GM21423 (cell line): Measurements from ENCODE around the gene LRRN4CL.
A peak's percentile ranks its signal among the peaks of the same experiment; 100 is the strongest.
"Not testable (repeated sequence)": the region's sequence is repeated elsewhere in the genome, so short reads cannot be mapped to it uniquely, and the experiment has no call there.

Experiments used
- ATAC-seq: cut with Tn5 transposase; IDR thresholded peaks from one replicate; pipeline ENCODE4 v1.9.1; 2021; ENCODE audit warnings: mild to moderate bottlenecking, moderate library complexity; ENCODE audit not compliant: unreplicated experiment

Gene LRRN4CL

DNA sequence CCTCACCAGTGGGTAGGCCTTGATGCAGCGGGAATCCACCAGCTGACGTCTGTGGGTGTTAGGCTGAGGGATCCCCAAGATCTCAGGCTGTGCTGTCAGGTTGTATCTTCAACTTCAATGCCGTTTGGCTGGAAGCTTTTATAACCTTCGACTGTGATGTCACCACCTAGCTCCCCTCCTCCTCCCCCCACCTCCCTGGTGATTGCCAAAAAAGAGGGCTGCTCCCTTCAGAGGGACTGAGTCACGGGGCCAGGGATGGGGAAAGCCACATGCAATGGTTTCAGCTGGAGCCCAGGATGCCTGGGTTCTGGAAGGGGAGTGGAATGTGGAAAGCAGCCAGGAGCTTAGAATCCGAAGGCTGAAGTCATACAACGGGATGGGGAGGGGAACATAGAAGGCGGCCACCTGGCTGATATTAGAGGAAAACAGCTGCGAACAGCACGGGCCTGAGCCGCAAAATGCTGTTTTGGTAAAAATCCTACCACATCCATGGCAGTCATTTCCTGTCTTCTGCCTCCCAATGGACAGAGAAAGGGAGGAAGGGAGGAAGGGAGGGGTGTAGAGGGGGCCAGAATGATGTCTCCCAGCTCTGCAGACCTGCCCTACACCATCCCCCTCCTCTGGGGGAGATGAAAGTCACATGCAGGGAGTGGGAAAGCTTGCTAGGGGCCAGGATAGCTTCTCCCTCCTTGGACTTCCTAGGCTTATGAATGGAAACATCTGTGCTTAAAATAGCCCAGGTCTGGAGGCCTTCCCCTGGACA lies at the start of gene LRRN4CL:
Gene LRRN4CL (minus strand): TSS at position 110 of the 763 bp plus-strand sequence. CDS start 1,022 bp downstream, outside the sequence.
- no peak for ATAC-seq

DNA sequence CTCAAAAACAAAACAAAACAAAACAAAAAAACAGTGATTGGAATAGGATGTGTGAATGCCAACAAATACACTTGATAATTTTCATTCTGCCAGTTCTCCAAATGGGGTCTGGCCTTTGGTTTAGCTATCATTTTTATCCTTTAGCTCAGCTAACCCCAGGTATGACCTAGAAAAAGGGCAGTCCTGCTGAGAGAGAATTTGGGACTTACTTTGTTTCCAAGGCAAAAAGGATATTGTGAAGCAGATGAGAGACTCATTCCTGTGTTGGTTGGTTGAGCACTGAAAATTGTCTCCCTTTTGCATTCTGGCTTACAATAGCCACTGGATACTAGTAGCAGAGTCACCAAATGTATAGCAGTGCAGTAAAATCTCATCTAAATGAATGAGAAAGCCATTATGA lies 47.9 kb upstream of the LRRN4CL start:
- no peak for ATAC-seq

DNA sequence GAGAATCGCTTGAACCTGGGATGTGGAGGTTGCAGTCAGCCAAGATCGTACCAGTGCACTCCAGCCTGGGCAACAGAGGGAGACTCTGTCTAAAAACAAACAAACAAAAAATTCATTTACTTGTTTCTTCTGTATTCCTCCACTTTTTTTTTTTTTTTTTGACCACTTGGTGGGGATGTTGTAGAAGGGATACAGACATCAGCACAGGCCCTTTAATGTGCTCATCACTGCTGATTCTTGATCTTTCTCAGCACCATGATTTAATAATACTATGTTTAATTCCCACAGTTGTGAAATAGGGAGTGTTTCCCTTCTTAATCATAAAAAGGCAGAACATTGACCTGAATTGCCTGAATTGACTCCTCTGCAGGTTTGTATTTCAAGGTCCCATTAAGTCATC lies 43.5 kb upstream of the LRRN4CL start:
- no peak for ATAC-seq

DNA sequence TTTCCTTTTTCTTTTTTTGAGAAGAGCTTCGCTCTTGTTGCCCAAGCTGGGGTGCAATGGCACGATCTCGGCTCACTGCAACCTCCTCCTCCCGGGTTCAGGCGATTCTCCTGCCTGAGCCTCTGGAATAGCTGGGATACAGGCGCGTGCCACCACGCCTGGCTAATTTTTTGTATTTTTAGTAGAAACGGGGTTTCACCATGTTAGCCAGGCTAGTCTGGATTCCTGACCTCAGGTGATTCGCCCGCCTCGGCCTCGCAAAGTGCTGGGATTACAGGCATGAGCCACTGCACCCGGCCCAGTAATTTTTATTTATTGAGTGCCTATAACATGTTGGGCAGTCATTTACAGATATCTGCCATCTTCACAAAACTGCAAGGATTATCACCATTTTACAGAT lies 40.7 kb upstream of the LRRN4CL start:
- ATAC-seq, result not testable (repeated sequence)

DNA sequence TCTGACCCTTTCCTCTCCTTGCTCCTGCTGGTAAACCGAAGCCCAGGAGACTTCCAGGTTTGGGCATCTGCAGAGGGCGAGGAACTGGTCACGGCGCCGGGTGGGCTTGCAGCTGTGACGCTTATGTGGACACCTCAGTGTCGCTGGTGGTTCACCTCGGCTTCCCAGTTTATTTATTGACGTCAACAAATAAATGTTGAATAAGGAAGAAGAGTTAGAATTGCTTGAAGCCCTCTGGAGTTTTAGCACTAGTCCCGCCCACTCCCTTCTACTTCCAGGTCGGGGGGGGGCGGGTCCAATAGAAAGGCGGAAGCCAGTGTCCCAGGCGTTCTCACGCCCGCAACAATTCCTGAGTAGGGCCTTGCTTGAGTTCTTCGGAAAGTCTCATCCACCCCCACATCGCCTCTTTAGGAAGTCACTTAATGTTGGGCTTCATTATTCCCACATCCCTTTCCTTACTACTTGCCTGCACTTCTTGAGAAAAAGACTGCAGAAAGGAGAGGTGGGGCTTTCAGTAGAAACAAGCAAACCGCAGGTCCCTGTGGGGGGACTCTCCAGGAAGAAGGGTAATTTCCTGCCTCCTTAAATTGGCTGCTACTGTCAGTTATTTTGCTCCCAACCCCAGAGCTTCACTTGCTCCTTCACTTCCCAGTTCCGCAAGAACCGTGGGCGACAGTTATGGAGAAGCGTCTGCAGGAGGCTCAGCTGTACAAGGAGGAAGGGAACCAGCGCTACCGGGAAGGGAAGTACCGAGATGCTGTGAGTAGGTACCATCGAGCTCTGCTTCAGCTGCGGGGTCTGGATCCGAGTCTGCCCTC lies 39.0 kb upstream of the LRRN4CL start, which contains the start of gene TTC9C:
Gene TTC9C (plus strand): TSS at position 316 of the 818 bp plus-strand sequence. CDS start 363 bp downstream, at position 679.
- ATAC-seq, result peak; percentile 11

DNA sequence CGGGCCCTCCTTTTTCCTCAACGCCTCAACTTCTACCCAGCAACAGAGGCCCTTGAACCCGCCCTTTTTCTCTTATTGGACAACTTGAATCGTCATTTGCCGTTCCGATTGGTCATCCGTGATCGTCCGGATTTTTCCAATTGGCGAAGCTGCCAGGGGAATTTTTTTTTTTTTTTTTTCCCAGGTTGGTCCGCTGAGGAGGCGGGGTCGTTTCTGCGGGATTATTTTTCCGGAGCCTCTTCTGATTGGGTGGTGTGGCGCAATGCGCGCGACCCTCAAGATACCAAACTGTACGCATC lies 38.5 kb upstream of the LRRN4CL start:
- peak; percentile 51 for ATAC-seq

DNA sequence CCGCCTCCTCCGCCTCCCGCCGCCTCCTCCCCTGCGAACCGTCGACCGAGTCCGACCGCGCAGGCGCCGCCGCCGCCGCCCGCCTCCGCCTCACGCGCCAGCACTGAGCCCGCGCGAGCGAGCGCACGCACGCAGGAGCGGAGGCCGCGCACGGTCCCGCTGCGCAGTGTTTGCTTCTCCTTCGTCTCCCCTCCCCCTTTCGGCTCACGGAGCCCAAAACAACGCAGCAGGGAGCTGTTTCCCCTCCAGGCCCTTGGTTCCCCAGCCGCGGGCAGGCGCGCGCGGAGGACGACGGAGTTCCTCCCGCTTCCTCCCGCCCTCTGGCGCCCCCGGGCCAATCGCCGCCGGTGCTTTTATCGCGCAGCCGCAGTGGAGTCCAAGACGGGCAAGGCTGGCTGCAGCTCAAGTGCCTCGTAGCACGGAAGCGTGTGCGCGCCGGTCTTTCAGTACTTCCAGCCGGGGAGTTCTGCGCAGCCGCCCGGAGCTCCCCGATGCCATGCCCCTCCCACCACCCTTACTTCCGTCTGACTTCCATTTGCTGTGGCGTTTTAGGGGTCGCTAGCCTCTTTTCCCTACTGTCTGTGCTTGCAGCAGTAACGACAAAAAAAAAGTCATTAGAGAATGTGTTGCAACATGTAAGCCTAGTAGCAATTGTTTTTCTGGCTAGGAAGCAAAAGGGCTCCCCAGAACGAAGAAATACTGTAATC lies 38.0 kb upstream of the LRRN4CL start, which contains the start of gene HNRNPUL2:
Gene HNRNPUL2 (minus strand): TSS at position 293 of the 707 bp plus-strand sequence. CDS start 301 bp downstream, outside the sequence.
- ATAC-seq, result peak; percentile 72

DNA sequence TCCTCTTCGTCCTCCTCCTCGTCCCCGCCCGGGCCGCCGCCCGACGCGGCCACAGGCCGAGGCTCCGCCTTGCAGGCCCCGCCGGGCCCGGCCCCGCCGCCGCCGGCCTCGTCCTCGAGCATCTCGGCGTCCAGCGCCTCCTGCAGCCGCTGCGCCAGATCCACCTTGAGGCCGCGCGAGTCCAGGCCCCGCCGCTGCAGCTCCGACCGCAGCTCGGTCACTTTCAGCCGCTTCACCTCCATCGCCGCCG lies 37.5 kb upstream of the LRRN4CL start:
- no peak for ATAC-seq

DNA sequence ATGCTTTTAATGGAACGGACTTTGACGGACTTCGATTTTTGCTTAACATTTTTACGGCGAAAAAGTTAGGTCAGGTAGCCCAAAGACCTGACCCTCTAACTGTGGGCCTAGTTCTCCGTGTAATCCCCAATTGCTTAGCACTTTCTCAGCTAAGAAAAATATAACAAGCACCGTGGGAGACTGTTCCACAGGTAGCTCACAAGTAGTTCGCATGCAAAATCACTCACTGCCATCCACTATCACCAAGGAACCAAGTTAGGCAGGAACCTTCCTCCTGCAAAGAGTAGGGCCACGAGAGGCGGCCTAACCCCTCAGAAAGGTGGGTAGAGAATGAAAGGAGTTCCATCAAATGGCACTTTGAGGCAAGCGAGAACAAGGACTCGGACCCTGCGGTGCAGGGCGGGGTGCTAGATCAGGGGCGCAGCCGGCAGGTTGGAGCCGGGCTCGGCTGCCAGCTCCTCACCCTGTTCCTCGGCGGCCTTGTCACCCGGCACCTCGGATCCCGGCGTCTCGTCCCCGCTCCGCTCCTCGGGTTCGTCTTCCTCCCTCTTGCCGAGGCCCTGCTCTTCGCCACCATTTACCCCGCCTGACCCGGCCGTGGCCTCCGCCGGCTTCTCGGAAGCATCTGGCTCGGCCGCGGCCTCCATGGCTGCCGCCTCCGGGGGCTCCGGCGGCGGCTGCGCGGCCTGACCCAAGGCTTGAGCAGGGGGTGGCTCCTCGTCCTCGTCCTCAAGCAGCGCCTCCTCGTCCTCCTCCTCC lies 37.0 kb upstream of the LRRN4CL start:
- ATAC-seq, result peak; percentile 5

DNA sequence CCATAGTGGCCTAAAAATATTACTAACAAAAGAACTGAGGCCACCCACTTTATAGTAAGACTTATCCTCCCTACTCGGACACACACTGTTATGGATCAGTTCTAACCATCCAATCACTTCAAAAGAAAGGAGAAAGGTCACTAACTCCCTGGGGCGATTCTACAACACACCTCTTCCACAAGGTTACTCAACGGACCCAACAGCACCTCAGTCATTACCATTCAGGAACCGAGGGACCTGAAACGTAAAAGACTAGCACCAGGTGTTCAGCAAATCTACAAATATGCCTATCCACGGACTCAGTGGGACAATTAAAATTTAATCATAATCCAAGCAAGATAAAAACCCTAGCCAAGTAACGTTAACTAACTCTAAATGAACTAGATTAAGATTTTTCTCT lies 36.3 kb upstream of the LRRN4CL start:
- no peak for ATAC-seq

DNA sequence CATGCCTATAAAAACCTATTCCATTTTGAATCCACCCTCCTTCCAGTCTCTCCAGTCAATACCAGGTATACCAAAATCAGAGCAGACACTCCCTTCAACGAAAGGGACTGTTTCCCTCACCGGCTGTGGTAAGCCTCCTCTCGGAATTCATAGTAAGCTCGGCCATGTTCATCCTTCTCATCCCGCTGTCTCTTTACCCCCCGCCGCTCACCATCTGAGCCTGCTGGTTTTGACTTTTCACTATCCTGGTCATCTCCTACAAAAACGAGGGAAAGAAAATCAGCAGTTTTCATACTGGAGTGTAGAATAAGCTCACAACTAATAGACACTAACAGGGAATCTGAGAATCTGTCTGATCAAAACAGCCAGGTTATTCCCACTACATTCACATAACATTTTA lies 34.8 kb upstream of the LRRN4CL start:
- no peak for ATAC-seq

DNA sequence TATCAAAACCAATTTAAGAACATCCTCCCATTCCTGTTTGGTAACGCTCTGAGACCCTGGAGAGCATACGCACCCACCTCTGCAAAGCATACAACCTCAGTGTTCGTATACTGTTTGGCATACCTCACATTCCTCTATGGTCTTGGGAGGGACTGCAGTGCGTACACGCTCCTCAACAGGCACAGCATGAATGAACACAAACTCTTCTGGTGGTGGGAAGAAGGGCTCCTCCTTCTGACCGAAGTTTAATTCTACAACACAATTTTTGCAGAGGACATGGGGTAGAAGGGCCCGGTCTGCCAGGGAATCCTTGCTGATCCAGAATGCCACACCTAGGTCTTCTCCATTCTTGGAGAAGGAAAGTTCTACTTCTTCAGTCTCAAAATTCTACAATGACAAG lies 32.7 kb upstream of the LRRN4CL start:
- ATAC-seq, result no peak

DNA sequence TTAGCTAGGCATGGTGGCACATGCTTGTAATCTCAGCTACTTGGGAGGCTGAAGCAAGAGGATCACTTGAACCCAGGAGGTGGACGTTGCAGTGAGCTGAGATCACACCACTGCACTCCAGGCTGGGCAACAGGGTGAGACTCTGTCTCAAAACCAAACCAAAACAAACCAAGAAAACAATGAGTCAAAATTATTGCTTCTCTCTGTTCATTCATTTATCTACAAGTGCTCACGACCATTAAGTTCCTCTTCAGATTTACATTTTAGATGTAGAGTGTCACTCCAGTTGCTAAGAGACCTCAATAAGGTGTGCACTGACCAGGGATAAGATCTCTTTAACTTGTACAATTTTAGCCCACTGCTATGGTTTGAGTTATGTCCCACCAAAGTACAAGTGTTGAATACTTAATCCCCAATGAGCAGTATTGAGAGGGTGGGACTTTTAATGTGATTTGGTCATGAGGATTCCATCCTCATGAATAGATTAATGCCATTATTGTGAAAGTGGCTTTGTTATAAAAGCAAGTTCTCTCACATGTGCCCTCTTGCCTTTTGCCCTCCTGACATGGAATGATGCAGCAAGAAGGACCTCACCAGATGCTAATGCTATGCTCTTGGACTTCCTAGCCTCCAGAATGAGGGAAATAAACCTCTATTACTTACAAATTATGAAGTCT lies 30.1 kb upstream of the LRRN4CL start:
- ATAC-seq, result no peak

DNA sequence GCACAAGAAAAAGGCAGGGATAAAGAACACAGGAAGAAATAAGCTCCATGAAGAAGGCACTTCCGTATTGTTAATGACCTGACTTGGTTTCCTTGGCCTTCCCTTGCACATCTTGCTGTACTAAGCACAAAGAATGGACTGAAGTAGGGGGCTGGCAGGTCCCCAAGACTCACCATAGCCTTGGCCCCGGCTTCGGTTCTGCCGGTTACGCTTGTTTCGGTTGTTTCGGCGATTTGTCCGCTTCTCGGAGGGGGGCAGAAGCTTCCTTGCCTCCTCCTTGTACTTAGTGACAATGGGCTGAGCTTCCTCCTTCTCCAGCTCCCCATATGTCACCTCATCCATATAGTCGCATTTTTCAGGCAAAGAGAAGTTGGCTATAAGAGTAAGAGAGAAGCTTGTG lies 27.5 kb upstream of the LRRN4CL start:
- ATAC-seq, result no peak

DNA sequence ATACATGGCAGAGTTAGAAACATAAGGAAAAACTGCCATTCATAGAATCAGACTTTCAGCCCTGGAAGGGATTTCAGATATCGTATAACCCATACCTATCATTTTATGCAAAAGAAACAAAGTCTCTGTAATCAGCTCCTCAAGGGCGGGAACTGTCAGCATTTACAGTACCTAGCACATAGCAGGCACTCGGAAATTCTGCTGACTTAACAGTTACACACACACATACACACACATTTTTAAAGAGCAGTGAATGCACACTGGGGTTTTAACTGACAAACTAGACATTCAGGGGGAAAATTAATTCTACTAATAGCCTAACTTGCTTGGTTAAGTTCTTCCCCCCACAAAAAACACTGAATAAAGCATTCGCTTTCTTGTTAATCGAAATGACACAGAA lies 26.9 kb upstream of the LRRN4CL start:
- no peak for ATAC-seq

DNA sequence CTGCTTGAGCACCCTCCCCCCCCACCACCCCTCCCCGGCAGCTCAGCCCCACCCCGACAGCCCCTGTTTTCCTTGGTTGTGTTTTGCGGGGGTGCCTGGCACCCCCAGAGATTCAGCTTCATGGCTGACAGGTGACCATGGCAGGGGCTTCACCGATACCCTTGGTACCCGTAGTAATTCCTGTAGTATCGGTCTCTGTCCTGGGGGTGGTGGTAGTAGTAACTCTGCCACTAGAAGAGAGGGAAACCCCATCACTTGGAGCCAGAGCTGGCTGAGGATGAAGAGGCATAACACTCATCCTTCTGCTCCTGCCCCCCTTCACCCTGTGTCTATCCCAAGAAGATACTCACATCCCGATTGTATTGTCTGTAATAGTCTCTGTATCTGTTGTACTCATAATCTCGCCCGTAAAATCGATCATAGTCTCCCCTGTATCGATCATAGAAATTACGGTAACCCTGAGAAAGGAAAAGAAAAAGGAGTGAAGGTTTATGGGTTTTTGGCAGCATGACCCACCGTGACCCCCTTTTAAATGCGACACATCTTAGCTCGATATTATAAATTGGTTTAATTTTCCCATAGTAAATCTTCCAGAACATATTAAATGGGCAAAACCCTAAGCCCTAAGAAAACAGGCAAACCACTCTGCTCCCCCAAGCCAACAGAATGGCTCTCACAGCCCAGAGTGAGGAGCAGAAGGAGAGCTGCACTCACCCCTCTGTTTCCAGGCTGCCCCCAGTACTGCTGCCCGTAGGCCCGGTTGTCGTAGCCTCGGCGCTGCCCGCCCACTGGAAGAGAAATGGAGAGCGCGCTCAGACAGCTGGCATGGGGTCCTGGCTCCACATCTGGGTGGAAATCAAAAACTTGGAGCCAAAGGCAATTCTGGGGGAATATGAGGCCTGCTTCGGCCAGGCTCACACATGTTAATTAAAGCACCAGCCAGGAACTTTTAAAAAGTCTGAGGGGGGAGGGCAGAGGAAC lies 26.1 kb upstream of the LRRN4CL start:
- no peak for ATAC-seq

DNA sequence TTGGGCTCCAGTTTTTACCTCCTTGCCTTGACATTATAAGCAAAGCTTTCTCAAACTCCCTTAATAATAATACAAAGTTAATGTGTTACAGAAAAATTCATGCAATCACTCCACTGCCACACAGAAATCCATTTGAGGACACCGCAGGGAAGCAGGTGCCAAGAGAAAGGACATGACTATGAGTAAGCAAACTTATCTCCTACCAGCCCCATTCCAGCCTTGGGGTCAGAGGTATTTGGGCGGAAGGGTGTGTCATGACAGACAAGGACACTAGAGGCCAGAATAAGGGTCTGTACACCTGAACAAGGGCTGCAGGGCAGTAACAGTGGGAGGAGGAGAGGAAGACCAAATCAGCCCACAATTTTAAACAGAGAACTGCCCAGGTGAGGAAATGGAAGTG lies 24.0 kb upstream of the LRRN4CL start:
- ATAC-seq, result no peak

DNA sequence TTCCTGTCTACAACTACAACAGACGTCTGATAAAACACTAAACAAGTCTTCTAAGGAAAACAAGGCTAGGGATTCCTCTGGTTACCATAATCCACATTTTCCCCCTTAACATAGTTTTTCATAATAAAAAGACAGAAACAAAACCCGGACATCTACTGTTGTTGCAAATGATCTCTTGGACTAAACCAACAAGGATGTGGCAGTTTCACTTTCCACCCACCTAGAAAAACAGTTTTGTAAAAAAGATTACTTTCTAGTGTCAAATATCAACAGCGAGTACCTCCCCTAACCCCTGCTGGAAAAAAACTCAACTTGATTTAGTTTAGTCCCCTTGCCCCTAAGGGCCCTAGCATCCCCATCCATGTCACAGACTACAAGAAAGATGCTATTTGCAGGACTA lies 23.5 kb upstream of the LRRN4CL start:
- no peak for ATAC-seq

DNA sequence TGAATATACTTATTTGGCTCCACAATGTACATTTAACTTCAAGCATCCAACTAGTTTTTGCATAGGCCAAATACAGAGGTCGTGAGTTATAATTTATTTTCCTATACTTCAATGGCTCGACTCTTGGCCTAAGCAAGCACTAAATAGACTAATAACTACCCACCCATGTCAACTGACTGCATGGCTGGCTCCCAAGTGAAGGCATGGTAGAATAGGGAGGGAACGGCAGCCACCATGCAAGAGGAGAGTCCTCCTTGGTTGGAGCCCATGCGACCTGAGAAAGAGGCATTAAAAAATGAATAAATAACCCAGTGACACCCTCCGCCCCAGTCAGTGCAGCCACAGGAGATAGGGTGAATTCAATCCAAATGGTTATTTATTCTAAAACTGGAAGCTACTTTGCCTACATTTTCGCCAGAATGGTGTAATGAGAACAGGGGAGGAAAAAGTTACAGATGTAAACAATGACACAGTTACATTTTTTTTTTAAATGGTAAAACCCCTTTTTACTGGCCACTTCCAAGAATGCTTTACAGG lies 23.0 kb upstream of the LRRN4CL start:
- no peak for ATAC-seq
